Measurements from ENCODE around the gene MTA1.

MTA1 gene

DNA sequence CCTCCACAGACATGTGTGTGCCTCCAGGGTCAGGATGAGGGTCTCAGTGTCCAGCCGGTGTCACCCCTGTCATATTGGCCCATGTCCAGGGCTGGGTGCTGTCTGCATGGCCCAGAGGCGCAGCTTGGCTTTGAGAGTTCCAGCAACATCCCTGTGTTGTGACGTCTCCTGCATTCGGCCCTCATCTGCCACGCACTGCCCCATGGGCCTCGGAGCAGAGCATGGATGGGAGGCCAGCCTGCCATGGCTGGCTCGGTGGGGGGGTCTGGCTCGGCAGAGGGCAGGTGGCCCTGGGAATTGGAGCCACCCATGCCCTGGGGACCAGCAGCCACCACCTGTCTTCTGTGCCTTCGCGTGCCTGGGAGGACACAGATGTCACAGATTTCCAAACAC is 32.1 kb upstream of the MTA1 start:
- no peak for DNase-seq

DNA sequence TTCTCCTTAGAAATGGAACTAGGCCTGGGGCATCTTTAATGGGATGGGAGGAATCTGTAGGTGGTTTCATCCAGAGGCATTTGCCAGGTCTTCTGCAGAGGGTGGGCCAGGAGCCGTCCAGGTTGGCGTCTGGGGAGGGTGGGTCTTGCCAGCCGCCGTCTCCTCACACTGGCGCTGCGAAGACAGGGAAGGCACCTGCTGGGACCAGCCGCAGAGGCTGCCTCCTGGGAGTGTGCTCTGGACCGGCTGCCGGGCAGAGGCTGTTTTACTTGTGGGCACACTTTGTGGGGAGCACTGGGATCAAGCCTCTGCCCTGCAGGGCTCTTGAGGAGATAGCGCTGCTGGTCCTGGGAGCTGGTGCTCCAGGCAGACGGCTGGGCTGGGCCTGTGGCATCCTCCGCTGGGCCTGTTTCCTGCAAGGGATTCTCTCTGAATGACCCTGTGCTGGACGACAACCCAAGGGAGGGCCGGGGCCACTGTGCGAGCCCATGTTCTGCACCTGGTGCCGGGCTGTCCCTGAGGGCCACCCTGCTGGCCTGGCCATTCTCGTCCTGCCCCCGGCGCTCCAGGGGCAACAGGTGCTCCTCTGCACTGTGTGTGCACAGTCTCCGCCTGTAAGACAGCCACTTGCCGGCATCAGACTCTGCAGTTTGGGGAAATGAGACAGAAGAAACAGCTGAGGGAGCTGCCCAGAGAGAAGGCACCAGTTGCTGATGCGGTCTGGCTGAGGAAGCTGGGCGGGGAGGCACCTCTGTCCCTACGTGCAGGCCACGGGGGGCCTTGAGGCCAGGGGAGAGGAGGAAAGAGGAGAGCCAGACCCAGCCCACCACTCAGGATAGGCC is 31.3 kb upstream of the MTA1 start:
- DNase-seq = no peak

DNA sequence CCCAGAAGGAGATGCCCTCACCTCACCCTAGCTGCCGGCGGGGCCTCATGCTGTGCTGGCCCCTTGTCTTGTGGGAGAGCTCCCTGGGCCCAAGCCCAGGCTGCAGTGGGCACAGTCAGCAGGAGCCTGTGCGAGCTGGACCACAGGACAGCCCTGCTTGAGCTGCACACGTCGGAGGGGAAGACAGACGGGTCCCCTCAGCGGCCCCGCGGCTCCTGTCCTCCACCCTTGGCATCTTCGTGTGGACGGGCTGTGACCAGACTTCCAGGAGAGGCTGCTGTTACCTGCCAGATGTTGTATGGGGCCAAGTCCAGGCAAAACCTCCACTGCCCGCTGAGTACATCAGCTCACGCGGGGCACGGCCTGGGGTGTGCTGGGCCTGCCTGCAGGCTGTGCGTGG is 30.7 kb upstream of the MTA1 start:
- DNase-seq = no peak

DNA sequence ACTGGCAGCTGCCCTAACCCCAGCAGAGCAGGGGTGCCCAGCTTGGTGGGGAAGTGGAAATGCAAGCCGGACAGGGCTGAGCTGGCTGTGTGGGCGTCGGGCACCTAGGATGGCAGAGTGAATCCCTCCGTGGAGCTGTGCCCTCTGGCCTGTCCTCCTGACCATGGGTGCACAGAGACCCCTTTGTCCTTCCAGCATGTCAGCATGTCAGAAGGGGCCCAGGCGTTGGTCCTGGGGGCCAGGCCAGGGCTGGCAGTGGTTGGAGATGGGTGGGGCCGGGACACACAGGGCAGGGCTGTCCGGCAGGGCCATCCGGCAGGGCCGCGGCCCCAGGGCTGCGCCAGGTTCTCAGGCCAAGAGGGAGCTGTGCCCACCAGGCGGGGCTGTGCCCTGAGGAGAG is 30.1 kb upstream of the MTA1 start:
- no peak for DNase-seq

DNA sequence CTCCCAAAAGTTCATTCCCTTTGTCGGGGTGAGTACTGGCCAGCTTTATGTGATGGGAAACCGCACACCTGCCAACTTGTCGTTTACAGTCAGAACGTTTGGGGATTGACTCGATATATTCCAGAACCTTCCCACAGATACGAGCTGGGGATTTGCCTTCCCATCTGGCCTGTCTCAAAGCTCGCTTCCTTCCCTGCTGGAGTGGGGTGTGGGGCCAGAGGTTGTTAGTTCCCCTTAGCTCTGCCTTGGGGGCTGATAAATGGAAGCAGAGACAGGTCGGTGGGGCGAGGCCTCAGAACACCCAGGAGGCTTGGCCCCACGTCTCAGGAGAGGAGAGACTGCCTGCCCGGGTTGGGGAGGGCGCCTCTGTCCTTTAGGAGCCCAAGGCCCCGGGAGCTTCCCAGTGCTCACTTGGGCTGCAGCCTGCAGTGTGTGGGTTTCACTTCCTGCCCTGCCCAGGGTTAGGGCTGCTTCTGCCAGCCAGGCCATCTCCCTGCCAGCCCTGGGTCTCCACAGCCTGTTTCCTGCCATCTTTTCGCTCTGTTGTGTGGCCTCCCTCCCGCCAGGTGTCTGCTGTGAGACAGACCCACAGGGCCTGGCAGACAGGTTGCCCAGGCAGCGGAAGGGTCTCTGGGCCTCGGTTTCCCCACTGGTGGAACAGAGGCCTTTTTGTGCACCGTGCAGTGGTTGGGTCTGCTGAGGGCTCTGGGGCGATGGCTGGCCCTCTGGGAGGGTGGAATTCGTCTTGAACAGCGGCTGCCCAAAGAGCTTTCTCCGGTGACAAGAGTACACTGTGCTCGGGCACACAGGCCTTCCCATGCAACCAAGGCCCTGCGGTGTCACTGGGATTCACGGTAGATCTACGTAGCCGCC is 29.4 kb upstream of the MTA1 start:
- DNase-seq = no peak

DNA sequence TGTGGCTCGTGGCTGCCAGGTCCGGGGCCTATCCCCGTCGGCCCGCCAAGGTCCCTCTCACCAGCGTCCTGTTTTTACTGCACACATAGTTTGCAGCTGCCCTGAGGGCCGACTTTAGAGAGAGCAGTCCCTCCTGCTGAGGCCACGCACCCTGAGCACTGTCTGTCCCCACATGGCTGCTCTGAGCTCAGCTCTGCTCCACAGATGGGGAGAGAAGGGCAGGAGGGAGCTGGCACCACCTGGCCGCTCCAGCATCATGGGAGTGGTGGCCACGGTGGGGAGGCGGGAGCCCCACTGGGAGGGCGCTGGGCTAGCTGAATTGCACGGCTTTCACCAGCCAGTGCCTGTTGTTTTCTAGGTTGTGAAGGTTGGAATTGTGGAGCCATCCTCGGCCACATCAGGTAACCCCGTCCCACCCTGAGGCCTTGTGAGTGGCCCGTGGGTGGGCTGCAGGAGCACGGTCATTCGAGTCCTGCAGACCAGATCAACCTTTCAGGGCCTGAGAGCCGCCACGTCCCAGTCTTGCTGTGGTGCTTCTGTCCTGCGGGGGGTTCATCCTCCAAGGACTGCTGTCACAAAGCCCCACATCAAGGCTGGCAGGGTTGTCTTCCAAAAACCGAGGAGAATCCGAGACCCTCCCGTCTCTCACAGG is 28.7 kb upstream of the MTA1 start:
- DNase-seq = no peak

DNA sequence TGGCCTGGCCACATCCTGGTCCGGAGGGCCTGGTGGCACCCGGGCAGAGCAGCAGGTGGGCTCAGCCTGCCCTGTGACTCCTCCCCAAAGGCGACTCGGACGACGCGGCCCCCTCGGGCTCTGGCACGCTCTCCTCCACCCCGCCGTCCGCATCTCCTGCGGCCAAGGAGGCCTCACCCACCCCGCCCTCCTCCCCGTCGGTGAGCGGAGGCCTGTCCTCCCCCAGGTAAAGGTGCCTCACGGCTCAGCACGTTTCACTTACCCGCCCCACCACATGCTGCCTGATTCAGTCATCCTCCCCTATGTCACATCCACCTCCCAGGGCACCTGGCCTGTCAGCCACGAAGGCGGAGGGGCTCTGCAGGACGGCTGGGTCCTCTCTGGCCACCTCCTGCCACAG is 28.1 kb upstream of the MTA1 start:
- no peak for DNase-seq

DNA sequence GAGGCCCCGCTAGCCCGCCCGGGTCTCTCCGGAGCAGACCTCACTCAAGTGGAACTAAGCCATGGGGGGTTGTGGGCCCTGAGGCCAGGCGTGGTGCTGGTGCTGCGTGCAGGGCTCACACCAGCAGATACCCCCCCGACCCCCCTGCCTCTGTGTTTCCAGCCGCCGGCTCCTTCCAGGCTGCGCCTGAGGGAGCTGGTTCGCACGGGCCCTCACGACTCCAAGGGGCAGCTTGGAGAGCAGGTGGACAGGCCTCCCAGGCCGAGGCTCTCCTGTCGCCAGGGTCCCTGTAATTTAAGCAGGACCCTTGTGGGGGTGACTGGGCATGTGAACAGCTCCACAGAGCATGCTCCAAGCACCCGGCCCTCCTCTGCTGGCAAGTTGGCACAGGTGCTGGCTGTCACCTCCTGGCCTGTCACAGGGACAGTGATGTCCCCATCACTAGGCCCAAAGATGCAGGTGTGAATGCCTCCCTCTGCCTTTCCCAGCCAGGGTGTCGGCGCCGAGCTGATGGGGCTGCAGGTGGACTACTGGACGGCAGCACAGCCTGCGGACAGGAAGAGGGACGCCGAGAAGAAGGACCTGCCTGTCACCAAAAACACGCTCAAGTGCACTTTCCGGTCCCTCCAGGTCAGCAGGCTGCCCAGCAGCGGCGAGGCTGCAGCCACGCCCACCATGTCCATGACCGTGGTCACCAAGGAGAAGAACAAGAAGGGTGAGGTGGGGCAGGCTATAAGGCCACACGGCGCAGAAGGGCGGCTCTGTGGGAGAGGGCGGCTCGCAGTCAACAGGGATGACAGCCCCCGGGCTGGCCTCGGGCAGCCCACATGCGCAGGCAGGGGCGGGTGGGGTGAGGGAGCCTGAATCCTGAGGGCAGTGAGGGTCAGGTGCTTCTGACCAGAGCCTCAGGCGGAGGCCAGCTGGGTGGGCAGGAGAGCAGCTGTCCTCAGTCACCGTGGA is 27.2 kb upstream of the MTA1 start:
- DNase-seq = no peak

DNA sequence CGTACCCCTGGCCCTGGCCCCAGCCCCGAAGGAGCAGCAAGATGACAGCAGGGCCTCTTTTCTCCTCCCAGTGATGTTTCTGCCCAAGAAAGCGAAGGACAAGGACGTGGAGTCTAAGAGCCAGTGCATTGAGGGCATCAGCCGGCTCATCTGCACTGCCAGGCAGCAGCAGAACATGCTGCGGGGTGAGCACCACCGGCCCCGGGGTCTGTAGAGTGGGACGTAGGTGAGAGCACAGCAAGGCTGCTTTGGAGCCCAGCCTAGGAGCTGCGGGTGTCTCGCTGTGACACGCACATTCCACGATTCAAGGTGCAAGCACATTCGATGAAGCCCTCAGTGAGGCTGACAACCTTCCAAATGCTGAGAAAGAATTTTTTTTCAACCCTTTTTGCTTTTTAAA is 26.5 kb upstream of the MTA1 start:
- no peak for DNase-seq

DNA sequence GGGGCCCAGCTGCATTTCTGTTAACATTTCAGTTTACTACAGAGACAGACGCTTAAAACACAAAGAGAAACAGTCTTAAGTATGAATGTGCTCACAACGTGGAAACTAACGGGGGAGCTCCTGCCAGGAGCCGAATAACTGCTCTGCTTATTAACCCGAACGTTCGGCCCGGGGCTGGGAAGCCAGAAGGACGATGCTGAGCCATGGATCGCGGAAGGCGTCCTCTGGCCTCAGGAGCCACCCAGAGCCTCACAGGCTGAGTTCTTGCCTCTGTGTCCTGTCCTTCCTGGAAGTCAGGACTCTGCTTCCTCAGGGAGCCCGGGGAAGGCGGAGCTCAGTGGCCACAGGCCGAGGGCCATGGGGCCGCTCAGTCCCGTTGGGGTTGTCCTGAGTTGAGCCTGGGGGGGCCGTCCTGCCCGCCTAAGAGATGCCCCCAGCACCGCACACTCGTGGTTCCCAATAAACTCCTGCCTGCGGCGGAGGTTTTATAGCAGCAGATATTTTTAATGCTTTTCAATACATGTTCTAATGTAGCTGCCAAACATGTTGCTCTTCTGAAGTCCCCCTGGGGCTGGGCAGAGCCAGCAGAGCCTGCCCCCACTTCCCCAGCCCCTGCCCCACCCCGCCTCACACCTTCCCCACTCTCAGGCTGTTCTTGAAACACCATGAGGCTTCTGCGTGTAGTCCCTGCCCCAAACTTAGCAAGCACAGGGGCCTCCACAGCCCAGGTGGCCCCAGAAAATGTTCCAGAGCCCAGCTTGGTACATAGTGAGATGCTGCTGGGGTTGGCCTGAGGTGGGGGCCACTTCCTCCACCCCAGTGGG is 24.7 kb upstream of the MTA1 start:
- DNase-seq = no peak

DNA sequence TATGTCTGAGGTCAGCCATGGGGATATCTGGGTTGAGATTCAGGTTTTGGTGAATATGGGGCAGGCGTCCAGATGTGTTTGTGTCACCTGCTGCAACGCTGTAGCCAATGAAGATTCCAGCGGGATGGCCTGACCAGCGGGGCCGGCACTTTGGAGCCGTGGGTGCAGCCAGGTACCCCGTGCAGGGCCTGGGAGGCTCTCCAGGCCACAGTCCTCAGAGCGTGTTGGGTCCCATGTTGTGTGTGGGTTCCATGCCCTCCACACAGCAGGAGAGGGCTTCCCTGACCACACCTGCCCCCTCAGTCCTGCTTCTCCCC is 24.1 kb upstream of the MTA1 start:
- no peak for DNase-seq

DNA sequence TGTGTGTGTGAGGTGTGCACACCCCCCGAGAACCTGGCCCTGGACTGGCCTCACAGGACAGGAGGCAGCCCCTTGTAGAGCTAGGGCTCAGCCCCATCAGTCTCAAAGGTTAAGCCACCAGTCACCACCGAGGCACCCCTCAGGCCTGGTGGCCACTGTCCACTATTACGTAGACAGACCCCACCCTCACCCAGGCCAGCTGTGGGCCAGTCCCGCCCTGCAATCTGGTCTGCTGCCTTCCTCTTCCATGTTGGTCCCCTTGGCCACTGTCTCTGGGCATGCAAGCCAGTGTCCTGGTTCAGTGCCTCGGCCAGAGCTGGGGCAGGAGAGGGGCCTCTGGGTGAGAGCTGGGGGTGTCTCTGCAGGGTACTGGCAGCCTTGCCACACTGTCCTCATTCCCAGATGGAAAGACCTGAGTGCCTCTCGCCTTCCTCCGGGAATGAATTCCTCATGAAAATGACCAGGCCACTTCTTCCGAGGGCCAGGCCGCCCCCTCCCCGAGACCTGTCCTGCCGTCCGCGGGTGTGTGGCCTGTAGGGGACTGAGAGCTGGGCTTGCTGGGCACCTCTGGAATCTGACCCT is 22.2 kb upstream of the MTA1 start:
- peak; percentile 34 for DNase-seq

DNA sequence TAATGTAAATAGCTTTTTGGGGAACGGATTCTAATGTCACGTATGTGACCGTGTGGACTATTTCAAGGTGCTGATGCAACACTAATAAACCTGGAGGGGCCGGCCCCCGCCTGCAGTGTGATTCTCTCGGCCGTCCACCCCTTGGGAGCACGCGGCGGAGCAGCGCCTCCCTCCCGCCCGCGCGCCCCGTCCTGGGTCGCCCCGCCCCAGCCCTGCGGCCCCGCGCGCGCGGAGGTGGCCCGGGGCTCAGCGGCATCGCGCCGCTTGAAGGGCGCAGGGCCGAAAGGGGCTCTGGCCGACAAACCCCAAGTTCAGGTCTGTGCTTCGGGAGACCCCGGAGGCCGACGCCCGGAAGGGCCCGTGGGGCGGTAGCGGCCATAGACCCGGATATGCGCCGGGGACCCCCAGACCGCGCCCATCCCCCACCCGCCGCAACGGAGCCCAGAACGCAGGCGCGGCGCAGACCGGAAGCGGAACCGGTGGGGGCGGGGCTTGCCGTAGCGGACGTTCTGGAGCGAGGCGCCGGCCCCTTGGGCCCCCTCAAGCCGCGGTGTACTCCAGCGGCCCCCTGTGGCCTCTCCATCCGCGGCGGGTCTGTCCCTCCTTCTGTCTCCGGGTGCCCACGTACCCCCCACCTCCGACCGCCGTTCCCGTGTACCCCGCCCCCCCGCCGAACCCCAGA is 21.4 kb upstream of the MTA1 start, which contains the start of gene TEX22:
TSS of gene TEX22 (plus strand) at position 495 of the 682 bp plus-strand sequence. CDS start 803 bp downstream, outside the sequence.
- peak; percentile 99 for DNase-seq

DNA sequence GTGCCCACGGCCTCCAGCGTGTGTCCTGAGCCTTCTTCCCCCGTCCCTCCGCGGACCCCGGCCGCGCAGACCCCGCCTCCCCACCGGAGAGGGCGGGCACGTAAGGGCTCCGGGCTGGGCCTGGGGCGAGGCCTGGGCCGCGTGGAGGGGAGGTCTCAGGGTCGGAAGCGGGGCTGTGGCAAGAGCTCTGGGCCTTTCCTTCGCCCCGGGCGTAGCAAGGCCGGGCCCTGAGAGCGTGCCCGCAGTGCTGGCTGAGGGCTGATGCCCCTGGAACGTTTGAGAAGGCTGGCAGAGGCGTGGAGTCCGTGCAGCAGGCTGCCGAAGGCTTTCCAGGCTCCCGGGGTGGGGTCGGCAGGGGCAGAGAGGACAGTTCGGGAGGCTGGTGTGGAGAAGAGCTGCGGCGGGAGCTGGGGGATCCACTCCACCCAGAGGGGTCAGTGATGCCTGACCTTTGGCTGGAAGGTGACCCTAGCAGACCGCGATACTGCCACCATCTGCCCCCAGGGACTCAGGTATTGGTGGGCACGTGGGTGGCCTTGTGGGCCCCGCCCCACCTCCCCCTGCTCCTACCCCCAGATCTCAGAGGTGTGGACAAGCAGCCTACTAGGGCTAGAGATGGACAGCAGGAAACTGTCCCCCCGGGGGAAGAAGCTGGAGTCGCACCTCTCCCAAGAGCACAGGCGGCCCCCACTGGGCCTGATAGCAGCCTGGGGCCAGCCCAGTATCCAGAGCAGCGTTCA is 20.7 kb upstream of the MTA1 start:
- no peak for DNase-seq

DNA sequence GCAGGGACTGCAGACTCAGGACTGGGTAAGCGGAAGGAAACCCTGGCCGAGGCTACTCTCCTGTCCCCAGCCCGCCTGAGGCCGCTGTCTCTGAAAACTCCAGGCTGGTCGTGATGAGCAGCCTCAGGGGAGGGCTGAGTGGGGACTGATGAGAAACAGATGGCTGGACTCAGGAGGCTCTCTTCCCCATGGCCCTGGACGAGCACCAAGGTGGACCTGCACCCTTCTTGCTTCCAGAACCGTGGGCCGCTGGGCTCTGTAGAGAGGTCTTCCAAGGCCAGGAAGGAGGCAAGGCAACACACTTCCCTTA is 20.2 kb upstream of the MTA1 start:
- DNase-seq = no peak

DNA sequence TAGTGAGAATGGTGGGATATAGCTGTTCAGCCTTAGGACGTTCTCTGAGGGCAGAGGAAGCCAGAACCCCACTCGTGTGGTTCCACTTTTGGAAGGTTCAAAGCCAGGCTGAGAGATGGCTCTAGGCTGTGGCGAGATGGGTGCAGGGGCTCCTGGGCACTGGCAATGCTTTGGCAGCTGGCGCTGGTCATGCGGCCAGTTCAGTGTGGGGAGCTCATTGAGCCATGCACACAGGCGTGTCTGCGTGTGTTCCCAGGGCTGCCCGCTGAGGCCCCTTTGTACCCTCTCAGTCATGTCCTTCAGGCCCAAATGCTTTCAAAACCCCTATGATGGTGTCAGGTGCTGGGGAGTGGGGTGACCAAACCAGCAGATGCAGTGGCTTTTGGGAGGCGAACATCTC is 19.6 kb upstream of the MTA1 start:
- no peak for DNase-seq

DNA sequence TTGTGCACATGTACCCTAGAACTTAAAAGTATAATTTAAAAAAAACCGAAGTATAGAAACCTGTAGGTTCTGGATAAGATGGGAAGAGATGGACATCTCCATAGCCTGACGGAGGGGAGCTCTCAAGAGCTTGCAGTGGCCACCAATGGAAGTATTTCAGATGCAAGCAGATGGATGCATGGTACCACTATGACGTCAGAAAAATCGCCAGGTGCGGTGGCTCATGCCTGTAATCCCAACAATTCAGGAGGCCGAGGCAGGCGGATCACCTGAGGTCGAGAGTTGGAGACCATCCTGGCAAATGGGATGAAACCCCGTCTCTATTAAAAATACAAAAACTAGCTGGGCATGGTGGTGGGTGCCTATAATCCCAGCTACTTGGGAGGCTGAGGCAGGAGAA is 17.9 kb upstream of the MTA1 start:
- DNase-seq = no peak

DNA sequence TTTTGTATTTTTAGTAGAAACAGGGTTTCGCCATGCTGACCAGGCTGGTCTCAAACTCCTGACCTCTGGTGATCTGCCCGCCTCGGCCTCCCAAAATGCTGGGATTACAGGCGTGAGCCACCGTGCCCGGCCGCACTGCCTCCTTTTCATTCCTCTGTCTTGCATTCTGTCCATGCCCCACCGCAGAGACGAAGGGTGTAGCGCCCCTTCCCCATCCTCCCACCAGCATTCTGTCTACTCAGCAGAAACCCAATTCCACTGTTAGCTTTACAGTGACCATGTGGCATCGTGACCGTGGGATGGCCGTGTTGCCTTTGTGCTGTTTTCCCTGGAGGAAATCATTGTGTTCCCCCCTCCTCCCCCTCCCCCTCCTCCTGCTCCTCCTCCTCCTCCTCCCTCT is 11.0 kb upstream of the MTA1 start:
- no peak for DNase-seq

DNA sequence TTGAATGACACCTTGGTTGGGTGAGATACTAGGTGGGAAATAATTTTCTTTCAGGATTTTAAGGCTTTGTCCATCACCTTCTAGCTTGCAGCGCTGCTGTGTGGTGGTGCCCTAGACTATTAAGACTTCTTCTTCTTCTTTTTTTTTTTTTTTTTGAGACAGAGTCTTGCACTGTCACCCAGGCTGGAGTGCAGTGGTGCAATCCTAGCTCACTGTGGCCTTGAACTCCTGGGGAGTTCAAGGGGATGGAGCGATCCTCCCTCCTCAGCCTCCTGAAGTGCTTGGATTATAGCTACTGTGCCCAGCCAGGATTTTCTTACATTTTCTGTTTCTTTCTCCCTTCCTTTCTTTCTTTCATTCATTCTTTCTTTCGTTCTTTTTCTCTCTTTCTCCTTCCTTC is 10.3 kb upstream of the MTA1 start:
- no peak for DNase-seq

DNA sequence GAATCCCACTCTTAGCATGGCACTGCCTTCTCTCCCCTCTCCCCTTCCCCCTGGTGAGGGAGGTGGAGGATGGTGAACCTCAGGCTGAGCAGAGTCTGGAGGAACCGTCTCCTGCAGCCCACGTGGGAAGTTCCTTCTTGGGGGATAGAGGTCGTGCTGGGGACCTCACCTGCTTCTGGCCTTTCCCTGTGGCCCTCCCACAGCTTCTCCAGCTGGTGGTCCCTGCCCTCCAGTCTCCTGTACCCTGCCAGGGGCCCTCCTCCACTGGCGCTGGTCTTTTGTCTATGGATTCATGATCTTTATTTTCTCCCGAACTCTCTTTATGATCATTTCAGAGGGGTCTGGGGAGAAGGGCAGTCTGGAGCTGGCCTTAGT is 9.0 kb upstream of the MTA1 start:
- no peak for DNase-seq
